DMS153 treated with DMSO at 0.1 percent for 48 hours (cell line): ENCODE results near the gene YTHDF1.
"Not testable (repeated sequence)": the region's sequence is repeated elsewhere in the genome, so short reads cannot be mapped to it uniquely, and the experiment has no call there.

ENCODE experiments used
- DNase-seq: peaks from one replicate; lab custom pipeline; 2025; ENCODE audit not compliant: unreplicated experiment; lab: John Stamatoyannopoulos, UW

Gene YTHDF1

DNA sequence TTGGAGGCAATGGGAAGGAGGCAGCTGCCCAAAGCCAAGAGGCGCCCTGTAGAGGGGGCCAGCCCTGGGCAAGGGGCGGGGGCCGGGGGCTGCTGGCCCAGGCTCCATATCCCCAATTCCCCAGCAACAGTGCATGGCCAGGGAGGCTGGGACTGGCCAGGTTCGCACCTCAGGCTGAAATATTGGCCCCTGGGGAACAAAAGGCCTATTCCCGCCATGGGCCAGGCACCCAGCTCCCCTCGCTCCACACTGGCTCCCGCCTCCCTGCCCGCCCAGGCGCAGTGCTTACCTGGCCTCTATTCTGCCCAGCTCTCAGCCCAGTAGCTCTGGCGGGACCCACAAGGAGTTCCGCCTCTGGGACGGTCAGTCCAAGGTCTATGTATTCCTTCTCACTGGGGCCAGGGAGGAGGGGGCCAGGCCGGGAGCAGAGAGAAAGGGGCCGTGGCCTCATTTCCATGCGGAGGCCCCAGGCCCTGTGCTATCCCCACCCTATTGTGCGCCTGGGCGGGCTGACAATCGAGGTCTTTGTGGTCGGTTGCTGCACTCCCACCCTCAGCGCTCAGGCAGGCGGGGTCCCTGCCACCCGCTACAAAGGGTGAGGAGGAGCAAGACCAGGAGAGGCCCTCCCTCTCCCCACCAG is 42.3 kb downstream of the YTHDF1 start:
- DNase-seq = no peak

DNA sequence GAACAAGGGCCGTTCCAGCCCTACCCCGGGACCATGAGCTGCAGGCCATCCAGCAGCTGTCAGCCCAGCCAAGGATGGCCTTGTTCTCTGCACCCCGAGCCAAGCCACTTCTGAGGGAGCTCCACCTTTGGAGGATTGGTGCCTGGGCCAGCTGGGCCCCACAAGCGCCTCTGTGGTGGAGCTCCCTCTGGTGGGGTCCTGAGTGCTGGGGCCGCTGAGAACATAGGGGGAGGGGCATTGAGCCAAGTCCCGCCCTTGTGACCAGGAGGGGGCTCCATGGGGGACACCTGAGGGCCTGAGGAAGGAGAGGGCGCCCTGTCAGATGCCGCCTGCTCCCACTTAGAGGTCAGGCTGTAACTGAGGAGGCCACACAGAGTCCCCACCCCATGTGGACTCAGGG is 43.2 kb downstream of the YTHDF1 start:
- no peak for DNase-seq

DNA sequence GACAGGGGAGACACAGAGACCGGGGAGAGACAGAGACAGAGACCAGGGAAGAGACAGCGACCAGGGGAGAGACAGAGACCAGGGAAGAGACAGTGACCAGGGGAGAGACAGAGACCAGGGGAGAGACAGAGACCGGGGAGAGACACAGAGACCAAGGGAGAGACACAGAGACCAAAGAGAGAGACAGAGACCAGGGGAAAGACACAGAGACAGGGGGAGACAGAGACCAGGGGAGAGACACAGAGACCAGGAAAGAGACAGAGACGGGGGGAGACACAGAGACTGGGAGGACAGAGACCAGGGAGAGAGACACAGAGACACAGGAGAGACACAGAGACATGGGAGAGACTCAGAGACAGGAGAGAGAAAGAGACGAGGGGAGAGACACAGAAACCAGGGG is 43.9 kb downstream of the YTHDF1 start:
- DNase-seq = no peak

DNA sequence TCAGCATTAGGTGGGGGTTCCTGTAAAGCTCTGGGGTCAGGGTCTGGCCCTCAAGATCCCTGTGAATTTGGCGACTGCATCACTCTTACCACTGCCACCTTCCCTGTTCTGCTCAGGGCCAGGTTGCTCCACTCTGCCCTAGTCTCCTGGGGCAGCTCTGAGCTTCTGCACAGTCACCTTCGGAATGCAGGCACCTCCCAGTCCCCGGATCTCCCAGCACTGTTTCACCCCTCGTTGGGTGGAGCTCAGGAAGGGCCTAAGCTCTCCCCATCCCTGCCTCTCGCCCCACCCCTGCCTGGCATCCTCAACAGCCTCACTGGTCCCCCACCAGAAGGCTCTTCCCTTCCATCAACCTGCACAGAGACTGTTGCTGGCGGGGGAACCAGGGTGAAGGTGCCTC is 46.2 kb downstream of the YTHDF1 start:
- DNase-seq = no peak

DNA sequence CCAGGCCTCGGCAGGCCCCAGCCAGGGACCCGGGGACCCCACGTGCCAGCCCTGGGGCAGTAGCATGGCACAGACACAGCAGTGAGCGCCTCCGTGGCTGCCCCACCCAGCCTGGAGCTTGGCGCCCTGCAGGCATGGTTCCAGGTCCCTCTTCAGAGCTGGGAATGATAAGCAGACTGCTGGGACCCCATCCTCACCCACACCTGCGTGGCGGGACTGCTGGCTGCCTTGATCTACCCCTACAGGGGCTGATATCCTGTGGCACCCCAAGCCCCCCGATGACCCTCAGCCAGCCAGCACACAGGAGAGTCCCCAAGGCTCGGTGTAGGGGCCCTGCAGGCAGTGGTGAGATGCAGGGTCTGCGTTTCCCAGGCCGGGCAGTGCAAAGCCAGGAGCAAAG is 47.1 kb downstream of the YTHDF1 start:
- no peak for DNase-seq

DNA sequence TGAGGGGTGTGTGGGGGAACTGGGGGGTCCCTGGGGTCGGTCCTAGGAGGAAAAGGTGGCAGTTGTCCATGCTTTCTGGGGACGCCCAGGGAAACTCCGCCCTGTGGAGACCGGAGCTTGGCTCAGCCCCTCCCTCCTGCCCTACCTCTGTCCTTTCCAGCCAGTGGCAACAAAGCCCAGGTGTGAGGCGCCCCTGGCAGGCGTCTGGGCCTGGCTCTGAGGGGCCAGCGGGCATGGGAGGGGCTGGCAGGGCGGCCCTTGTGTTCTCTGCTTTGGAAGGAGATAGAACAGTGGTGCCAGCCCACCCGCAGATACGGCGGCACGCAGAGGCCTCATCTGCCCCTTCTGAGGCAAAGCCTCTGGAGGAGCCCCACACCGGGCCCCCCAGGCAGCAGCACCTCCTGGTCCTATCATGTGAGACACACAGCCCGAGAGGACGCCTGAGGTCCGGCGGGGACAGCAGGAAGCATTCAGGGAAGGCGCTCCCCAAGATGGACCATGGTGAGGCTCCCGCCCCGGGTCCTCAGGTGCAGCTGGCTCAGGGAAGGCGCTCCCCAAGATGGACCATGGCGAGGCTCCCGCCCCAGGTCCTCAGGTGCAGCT is 47.9 kb downstream of the YTHDF1 start:
- DNase-seq = no peak

DNA sequence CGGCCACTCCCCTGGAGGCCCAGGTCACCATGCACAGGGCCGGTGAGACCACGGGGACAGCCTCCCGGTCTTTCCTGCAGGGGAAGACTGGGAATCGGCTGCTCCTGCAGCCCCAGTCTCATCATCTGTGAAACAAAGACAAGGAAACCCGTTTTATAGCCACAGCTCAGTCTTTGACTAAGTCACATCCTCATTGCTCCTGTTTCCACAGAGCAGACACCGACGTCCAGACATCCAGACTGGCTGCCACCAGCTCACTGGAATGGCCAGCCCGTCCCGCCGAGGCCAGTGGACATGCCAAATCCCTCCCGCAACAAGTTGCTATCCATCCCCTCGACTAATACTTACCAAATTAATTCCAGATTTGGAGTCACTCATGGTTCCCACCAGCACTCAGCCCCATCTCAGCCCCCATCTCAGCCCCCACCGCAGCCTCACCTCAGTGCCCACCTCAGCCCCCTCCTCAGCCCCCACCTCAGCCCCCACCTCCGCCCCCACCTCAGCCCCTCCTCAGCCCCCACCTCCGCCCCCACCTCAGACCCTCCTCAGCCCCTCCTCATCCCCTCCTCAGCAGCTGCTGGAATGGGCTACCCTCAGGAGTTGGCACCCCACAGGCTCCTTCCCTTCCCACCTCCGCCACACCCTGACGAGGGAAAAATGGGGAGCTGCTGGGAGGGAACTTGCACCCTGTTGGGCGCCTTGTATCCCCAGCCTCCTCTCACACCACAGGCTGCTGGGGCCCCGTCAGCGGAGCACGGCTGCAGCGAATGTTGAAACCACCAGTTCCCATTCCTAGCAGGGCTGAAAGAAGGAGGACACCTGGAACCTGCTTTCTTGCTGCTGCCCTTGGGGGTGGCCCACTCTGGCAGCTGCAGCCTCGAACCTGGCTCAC is 48.7 kb downstream of the YTHDF1 start:
- no peak for DNase-seq

DNA sequence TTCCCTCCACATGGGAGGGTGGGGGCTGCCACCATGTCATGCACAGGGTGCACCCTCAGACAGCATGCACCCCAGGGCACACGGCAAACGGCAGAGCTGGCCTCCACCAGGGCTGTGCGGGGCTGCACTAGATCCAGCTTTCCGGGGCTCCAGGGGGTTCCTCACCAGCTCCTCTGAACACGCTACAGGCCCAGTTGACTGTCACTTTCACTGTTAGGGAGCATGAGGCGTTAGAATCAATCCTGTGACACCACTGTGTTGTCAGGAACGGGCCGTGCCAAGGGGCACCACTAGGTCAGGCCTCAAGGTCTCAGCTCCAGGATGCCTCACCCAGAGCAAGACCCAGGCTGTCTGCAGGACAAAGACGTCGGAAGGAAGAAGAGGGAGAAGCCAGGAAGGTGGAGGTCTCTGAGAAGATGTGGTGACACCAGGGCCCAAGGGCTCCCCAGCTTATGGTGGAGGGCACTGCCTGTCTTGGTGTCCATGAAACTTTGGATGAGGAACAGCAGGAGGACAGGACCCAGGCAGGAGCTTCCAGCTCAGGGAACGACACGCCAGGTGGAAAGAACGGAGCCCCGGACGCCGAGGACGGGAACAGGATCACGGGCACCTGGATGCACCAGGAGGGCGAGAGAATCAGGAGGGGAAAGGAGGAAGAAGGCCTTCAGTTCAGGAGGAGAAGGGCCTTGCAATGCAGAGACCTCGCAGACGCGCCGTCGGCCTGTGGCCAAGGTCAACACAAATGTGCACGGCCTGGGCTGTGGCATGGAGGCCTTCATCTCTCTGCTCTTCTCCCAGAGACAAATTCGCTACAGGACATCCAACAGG is 49.5 kb downstream of the YTHDF1 start:
- no peak for DNase-seq

DNA sequence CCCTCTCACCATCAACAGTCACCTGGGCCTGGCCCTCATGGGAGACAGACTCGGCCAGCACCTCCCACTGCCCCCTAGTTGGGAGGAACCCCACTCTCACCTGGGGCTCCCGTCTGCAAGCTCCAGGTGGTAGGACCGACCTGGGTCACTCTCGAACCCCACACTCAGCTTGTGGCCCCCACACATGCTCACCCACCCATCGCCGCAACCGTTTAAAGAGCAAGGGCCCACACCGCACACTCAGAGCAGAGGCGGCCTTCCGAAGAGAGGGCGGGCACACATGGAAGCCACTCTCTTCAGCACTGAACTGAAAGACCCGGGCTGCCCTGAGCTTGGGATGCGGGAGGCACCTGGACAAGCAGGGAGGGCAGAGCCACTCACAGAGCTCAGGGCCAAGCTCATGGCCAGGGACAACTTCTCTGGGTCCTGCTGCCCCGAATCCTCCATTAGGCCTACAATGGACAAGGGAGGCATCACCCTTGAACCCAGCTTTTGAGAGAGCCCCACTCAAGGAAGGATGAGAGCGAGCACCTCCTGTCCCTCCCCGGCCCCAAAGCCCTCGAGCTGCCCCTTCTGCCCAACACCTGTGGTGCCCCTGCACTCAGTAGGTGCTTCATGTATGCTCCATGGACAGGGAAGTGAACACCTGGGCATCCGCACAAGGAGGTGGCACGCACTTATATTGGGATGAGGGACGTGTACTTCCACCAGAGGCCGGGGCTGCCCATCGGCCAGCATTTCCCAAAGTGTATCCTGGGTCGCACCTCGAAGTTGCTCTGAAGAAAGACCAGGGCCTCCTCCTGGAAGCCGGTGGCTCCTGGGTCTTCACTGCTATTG is 50.4 kb downstream of the YTHDF1 start:
- DNase-seq = no peak

DNA sequence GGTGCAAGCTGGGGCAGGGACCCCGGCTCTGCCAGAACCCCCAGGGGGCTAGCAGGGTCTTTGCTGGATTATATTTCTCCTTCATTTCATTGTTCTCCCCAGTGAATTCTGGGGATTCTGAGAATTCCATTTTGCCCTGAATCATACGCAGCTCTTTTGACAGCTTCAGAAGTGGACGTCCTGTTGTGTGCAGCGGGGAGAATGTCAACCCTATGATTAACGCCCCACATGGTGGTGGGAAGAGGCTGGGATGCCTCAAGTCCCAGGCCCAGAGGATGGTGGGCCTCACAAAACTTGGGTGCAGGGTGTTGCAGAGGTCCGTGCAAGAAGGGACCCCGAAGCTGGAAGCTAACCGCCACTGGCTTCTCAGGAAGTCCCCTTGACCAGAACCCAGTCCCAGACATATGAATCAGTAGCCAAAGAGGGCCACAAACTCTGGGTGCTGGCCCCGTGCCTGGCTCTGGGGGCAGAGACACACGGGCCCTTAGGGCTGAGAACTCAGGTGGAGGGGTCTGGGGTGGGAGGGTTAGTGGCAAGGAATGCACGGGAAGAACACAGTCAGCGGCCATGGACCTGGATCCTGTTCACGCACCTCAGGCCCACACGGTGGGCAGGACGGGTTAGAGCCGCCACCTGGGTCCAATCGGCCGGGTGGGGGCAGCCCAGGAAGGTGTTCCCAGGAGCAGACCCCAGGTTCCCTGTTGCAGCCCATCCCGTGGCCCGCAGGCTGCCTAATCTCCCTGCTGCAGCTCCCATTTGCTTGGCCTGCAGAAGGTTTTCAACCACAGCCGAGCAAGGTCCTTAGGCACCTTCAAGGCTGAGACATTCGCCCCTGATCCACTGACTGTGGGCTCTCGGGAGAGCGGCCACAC is 51.2 kb downstream of the YTHDF1 start:
- no peak for DNase-seq

DNA sequence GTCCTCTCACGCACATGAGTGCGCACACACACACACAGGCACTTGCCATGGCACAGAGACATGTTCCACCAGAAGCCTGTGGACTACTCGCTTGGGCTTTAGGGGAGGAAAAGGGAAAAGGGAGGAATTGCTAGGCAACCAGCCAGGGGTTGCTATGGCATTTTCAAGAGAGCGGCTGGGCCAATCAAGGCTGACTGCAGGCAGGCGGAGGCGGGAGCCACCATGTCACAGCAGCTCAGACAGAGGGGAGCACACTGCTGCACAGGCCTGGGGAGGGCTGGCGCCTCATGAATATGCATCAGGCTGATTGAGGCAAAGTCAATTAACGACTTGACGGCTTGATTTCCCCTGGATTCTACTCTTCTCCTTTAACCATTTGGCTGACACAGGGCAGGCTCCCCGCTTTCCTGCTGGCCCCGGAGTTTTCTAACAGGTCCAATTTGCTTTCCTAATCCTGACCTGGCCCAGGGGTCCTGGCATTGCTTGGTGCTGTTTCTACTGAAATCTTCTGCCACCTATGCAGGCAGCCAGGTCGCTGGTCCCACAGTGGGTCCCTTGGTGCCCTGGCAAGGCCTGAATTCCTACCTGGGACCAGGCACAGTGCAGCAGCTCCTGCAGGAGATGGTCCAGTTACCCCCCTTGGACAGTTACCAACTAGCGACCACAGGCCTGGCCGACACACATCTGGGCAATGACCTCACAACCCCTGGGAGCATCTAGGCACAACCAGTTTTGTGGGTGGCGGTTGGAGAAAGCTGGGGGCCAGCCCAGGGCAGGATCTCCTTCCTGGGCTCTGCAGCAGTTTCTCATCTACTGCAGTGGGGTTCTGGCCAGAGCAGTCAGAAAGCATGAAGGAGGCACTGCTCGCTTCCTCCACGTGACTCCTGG is 52.1 kb downstream of the YTHDF1 start:
- peak; percentile 17 for DNase-seq

DNA sequence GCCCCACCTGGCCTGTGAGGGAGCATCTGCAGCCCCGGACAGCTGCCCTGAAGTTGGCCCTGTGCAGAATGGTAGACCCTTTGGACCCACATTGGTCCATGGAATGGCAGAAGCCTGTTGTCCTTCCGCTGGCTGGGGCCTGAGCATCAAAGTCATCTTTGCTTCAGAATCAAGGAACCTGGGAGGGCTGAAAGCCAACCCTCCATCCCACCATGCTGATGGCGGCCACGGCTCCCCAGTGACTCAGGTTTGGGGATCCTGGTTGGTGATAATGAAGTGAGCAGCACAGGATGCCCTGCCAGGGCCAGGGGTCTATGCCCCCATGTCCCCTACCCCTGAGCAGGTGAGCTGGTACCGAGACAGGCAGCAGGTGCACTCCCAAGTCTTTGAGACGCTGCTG is 52.8 kb downstream of the YTHDF1 start:
- DNase-seq = no peak

DNA sequence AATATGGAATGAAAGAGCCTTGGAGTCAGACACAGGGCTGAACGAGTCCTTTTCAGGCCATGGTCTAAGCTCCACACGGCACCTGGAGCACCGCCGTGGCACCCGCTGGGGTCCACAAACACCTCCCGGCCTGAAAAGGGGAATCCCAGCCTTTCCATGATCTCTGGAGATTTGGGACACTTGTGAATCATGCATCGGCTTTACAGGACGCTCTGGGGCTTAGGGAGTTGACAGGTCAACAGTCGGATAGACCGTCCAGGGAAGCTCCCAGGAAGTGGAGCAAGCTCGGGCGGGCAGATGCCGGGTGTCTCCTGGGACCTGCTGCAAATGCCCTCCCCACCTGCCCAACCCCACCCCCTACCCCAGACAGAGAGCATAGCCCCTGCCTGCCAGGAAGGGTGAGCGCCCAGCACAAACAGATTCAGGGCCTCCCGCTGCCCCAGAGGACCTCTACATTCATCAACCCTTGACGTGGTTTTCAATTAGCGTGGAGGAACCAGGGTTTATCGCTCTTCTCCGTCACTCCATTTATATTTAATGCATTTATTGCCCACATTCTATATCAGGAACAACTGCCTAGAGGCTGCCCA is 53.6 kb downstream of the YTHDF1 start:
- DNase-seq = no peak

DNA sequence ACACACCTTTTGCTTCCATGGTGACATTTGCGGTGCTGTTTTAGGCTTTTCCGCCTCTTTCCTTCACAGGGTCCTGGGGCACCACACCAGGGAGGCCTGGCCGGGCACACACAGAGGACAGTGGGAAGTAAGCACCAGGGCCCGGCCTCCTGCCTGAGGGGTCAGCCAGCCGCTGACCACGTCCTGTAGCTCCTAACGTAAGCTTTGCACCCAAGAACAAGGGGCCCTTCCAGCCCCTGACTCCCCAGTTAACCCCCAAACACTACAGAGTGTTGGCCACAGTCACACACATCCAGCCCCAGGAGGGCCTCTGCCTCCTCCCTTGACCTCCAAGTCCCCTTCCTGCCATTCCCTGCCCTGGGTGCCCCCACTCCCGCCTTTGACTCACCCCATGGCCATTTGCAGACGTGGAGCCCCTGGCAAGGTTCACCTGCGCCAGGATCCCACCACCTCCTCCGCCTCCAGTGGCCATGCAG is 54.7 kb downstream of the YTHDF1 start:
- DNase-seq = no peak

DNA sequence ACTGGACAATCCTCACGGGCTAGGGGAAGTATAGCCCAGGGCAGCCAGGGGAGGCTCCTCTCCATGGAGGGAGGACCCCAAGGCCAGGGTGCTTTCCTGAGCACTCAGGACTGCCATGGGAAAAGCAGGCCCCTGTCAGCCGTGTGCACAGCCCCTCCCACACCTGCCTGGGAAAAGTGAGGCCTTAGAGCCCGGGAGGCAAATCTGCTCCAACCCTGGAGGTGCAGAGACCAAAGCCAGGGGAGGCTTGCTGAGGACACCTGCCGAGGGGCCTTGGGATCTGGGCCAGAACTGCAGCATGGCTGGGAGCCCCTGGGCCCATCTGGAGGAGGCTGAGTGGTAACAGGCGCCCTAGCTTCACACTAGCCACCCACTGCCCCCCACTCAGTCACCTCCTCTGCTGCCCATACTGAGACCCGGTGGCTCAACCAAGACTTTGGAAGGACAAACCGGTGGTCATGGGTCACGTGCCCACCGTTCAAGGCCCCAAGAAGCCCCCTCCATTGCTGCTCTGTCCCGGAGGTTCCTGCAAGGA is 55.2 kb downstream of the YTHDF1 start:
- DNase-seq = no peak

DNA sequence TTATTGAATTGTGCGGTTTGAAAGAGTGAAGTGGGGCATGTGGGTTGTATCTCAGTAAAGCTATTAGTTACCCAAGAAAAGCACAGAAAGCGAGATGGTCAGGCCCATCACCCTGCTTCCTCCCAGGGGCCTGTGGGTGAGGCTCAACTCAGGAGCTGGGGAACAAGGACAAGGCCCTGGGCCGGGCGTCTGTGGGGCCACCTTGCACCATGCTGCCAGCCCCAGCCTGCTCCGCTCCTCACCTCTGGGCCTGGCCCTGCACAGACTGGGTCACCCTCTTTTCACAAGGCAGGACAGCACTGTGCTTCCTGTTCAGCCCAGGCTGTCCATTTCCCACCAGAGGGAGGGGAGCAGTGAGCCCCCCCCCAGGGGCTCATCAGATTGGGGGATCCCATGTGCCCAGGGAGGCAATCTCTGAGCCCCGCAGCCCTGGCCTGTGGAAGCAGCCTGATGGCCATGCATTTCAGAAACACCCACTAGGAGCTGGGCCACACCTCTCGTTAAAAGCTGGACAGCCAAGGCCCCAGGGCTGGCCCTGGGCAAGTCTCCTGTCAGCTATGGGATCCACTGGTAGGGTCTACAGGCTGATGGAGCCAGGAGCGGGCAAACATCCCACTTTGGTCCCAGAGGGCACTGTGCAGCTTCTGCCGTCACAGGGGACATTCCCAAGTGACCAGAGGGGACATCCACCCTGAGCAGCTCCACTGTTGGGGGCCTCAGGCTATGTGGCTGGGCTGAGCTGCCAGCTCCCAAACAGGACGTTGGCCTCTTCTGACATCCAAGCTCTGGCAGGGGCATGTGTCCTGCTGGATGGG is 55.9 kb downstream of the YTHDF1 start:
- DNase-seq = no peak

DNA sequence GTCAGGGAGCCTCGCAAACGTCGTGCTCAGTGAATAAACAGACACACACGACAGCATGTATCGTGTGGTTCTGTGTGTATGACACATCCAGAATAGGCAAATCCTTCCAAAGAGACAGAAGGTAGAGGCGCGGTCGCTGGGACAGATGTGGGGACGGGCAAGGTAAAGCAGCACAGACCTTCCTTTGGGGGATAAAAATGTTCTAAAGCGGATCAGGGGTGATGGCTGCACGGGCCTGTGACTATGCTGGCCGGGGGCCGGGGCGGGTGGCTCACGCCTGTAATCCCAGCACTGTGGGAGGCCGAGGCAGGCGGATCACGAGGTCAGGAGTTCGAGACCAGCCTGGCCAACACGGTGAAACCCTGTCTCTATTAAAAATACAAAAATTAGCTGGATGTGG is 56.7 kb downstream of the YTHDF1 start:
- not testable (repeated sequence) for DNase-seq
